Astrocyte of the spinal cord (primary cell): ENCODE data around the gene POU6F1.

Experiments
- DNase-seq: peaks from one replicate; pipeline ENCODE4 v3.0.0; 2011; ENCODE audit warnings: low read depth, low spot score
- H3K4me3 ChIP-seq: 2 replicates; pipeline ENCODE4 v1.5.1; 2011; ENCODE audit warnings: low read depth, mild to moderate bottlenecking, low read length, moderate library complexity
- in situ Hi-C: cut with HindIII; loops from 2 replicates; pipeline ENCODE4 v1.10.0; 2017; ENCODE audit warnings: low sequenced_read_pairs
- TF ChIP-seq, protein P1 (sequence below): IDR thresholded peaks from 2 replicates; pipeline ENCODE4 v1.5.1; 2012; ENCODE audit warnings: low read depth, mild to moderate bottlenecking, low read length, inconsistent platforms

Gene POU6F1

DNA sequence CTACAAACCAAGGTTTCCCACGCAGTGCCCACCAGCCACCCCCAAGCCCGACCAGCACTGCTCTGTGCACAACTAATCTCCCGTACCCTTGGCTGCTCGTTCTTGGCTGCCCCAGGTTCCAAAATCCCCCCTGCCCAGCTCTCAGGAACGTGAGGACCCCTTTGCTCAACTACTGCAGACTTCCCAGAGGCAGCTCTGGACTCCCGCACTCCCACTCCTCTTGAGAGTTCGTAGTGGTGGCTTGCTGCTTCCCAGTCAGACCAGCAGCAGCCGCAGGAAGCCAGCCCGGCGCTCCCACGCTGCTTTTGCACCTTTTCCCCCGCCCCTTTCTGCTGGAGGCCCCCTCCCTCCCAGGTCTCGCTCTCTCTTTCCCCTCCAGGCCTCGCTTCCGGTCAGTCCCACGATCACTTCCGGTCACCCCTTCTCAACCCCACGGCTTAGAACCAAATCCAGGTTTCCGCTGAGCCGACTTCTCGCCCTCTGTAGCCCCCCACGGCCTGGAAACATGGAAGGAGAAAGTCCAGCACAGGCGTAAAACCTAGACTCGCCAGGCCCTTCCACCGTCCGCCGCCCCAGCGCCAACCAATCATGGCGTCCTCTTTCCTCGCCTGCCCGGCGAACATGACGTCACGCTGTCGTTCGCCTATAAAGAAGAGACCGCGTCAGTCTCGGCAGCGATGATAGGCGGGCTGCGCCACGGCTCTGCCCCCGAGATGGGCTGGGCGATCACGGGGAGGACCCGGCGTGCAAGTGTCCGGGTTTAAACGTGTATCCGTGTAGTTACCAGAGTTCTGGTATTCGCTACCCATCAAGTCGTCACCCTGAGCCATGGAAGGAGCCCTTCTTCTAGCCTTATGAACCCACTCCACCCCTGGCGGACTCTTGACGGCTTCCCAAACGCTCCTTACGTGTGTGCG lies 45.1 kb downstream of the POU6F1 start, which contains the start of gene TFCP2:
Gene TFCP2 (minus strand): TSS at position 621 of the 917 bp plus-strand sequence. CDS start 713 bp downstream, outside the sequence.
- DNase-seq: peak; percentile 98
- peak within 1 kb of the TSS; percentile 83 for H3K4me3 ChIP-seq
- in situ Hi-C loops: no loop called here
- TF ChIP-seq, protein P1, sequence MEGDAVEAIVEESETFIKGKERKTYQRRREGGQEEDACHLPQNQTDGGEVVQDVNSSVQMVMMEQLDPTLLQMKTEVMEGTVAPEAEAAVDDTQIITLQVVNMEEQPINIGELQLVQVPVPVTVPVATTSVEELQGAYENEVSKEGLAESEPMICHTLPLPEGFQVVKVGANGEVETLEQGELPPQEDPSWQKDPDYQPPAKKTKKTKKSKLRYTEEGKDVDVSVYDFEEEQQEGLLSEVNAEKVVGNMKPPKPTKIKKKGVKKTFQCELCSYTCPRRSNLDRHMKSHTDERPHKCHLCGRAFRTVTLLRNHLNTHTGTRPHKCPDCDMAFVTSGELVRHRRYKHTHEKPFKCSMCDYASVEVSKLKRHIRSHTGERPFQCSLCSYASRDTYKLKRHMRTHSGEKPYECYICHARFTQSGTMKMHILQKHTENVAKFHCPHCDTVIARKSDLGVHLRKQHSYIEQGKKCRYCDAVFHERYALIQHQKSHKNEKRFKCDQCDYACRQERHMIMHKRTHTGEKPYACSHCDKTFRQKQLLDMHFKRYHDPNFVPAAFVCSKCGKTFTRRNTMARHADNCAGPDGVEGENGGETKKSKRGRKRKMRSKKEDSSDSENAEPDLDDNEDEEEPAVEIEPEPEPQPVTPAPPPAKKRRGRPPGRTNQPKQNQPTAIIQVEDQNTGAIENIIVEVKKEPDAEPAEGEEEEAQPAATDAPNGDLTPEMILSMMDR: no peak

DNA sequence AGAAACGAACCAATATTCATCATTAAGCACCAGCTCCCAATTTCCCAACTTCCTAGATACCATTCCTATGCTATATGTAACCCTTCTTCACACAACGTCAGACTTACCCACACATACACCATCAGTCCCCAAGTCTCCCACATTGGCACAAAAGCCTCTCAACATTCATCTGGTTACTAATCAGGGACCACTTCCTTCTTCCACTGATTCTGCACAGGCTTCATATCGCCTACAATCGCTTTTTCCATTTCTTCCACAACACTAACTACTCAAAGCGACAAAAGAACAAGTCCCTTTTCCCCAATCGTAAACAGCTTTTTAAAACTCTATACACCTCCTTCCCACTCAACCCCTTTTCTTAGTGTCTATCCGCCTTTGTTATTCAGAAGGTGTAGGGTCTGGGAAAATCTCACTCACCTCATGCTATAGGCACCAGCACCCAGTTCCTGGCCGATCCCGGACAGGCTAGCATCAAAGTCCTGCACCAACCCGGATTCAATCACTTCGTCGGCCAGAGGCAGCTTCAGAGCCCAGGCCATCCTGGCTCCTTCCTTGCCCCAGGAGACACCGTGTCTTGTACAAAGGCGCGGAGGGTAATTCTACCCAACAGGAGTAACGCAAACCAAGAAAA lies 45.9 kb downstream of the POU6F1 start:
- peak; percentile 30 for DNase-seq
- in situ Hi-C loops: no loop called here
- TF ChIP-seq, protein P1: no peak
- peak overlapping the region; percentile 83 for H3K4me3 ChIP-seq

DNA sequence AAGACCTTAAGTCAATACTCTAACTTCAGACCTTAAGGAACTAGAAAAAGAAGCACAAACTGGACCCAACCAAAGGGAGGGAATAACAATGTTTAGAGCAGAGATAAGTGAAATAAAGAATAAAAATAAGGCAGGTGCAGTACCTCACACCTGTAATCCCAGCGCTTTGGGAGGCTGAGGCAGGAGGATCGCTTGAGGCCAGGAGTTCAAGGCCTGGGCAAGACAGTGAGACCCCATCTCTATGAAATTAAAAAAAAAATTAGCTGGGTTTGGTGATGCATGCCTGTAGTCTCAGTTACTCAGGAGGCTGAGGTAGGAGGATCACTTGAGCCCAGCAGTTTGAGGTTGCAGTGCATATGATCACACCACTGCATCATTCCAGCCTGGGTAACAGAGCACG lies 54.1 kb downstream of the POU6F1 start:
- TF ChIP-seq, protein P1: no peak
- in situ Hi-C loops: no loop called here
- no peak for DNase-seq
- no peak overlapping the region for H3K4me3 ChIP-seq

DNA sequence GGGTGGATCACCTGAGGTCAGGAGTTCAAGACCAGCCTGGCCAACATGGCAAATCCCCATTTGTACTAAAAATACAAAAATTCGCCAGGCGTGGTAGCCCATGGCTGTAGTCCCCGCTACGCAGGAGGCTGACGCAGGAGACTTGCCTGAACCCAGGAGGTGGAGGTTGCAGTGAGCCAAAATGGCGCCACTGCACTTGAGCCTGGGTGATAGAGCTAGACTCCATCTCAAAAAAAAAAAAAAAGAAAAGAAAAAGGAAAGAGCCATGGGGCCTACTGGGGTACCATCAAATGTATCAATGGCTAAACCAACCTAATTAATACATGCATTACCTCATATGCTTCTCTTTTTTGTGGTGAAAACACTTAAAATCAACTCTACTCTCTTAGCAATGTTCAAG lies 55.6 kb downstream of the POU6F1 start:
- no peak for DNase-seq
- no peak overlapping the region for H3K4me3 ChIP-seq
- TF ChIP-seq, protein P1: no peak
- in situ Hi-C loops: no loop called here

DNA sequence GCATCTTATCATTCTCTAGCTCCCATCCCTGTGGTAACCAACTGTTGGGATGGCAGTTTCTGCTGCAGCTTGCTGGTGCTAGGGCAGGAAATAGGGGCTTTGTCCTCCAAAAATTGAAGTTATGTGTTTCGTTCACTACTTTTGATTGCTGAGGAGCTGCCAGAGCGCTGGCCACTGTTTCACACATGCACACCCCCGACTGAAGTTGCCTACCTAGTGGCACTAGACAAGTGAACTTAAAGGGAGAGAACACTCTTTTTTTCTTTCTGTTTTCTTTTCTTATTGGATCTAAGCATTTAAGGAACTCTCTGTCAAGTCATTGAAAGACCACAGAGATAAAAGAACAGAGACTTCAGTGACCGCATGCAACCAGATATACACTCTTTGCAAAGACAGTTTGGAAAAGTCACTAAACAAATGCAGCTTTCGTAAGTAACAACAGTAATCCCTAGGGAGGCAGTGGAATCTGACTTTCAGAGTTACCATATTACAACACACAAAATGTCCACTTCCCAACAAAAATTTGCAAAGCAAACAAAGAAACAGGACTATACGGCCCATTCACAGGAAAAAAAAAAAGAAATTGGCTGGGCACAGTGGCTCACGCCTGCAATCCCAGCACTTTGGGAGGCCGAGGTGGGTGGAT lies 56.9 kb downstream of the POU6F1 start:
- no peak for DNase-seq
- TF ChIP-seq, protein P1: no peak
- in situ Hi-C loops: no loop called here
- H3K4me3 ChIP-seq: no peak overlapping the region

DNA sequence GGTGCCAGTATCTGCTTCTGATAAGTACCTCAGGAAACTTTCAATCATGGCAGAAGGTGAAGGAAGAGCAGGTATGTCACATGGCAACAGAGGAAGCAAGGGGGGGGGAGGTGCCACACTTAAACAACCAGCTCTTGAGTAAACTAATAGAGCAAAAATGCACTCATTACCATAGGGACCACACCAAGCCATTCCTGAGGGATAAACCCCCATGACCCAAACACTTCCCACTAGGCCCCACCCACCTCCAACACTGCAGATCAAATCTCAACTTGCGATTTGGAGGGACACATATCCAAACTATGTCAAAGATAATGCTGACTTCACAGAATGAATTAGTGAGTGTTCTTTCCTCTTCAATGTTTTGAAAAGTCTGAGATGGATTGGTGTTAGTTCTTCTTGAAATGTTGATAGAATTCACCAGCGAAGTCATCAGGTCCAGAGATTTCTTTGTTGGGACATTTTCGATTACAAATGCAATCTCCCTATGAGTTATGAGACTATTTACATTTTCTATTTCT lies 61.6 kb downstream of the POU6F1 start:
- DNase-seq: no peak
- in situ Hi-C loops: no loop called here
- H3K4me3 ChIP-seq: no peak overlapping the region
- TF ChIP-seq, protein P1: no peak
